GM12874 (cell line): ENCODE results near the gene EPN1.
"Not testable (repeated sequence)": the region's sequence is repeated elsewhere in the genome, so short reads cannot be mapped to it uniquely, and the experiment has no call there.

Experiments used
- TF ChIP-seq, protein P1 (sequence below): IDR thresholded peaks from 2 replicates; pipeline ENCODE4 v1.5.1; 2011; ENCODE audit warnings: low read depth, mild to moderate bottlenecking, control low read depth, low read length, moderate library complexity; ENCODE audit not compliant: insufficient read depth

The EPN1 gene

DNA sequence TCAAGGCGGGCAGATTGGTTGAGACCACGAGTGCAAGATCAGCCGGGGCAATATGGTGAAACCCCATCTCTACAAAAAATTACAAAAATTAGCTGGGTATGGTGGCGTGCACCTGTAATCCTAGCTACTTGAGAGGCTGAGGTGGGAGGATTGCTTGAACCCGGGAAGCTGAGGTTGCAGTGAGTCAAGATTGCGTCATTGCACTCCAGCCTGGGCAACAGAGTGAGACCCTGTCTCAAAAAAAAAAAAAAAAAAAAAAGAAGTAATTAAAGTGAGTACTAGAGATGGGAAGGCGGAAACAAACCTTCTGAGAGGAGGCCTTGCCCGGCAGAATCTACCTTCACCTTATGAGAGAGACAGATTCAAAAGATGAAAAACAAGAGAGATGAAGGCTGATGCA, 48.5 kb downstream of the EPN1 start:
- TF ChIP-seq, protein P1, sequence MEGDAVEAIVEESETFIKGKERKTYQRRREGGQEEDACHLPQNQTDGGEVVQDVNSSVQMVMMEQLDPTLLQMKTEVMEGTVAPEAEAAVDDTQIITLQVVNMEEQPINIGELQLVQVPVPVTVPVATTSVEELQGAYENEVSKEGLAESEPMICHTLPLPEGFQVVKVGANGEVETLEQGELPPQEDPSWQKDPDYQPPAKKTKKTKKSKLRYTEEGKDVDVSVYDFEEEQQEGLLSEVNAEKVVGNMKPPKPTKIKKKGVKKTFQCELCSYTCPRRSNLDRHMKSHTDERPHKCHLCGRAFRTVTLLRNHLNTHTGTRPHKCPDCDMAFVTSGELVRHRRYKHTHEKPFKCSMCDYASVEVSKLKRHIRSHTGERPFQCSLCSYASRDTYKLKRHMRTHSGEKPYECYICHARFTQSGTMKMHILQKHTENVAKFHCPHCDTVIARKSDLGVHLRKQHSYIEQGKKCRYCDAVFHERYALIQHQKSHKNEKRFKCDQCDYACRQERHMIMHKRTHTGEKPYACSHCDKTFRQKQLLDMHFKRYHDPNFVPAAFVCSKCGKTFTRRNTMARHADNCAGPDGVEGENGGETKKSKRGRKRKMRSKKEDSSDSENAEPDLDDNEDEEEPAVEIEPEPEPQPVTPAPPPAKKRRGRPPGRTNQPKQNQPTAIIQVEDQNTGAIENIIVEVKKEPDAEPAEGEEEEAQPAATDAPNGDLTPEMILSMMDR = no peak

DNA sequence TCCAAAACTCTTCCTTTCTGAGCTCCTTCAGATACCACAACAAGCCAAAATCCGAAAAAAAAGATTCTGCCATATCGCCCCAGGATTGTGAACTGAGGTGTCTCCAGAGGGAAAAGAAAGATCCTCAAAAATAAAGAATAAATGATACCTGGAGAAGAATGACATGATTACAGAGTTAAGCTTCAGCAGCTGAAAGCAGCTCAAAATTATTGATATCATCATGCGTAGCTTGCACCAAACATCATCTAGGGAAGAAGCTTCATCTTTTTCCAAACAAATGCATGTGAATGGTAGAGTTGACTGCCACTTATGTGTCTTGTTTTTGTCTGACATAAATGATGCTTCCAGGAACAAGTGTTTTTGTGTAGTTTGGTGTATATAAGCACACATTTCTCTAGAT, 63.3 kb downstream of the EPN1 start, which contains the start of gene NLRP9:
NLRP9 (minus strand) TSS at position 101 of the 400 bp plus-strand sequence; CDS start at position 73, 28 bp downstream.
- TF ChIP-seq, protein P1 = no peak

DNA sequence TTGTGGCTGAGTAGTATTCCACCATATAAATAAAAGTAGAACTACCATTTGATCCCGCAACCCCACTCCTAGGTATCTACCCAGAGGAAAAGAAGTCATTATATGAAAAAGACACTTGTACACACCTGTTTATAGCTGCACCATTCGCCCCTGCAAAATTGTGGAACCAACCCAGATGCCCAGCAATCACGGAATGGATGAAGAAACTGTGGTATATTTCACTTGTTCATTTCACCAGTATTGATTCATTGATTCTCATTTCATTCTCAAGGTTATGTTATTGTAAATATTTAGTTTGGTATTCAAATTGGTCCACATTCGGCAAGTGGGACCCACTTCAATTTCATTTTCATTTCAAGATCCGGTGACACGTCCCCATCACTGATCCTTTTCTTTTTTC, 75.7 kb downstream of the EPN1 start:
- TF ChIP-seq, protein P1 = no peak

DNA sequence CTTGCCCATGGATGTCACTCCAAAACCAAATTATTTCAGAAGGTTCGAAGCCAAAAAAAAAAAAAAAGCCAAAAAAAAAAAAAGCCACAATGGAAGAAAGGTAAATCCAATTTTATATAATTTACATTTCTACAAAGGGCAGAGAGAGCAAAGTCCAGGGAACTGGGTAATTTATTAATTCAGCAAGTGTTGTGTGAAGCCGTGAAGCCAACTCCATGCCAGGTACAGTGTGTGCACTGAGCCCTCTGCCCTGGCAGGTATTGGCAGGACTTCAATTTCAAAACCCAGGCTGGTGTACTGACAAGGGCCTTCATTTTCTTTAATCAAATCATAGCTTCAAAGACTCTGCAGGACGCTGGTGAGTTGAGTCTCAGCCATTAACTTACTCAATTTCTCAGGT, 78.4 kb downstream of the EPN1 start:
- TF ChIP-seq, protein P1 = no peak

DNA sequence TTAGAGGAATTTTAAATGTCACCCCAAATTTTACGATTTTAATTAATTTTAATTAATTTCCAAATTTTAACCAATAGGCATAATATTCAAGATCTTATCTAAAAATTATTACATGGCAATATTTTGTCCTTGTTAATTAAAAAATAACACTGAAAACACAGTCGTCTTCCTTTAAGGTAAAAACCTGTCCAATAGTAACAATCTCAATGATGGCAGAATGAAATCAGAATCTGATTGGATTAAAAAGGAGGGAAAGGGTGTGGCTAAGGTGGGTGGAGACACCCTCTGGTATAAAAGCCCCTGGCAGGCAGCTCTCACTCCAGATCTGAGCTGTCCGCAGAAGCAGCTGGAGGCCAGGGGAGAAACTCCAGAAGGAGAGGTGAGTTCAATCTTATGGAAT, 83.8 kb downstream of the EPN1 start, which contains the start of gene RFPL4A:
RFPL4A (plus strand) TSS at position 301 of the 400 bp plus-strand sequence. CDS start 2,704 bp downstream, outside the sequence.
- TF ChIP-seq, protein P1 = not testable (repeated sequence)
